Measurements from ENCODE around the gene TUBB3.

DNA sequence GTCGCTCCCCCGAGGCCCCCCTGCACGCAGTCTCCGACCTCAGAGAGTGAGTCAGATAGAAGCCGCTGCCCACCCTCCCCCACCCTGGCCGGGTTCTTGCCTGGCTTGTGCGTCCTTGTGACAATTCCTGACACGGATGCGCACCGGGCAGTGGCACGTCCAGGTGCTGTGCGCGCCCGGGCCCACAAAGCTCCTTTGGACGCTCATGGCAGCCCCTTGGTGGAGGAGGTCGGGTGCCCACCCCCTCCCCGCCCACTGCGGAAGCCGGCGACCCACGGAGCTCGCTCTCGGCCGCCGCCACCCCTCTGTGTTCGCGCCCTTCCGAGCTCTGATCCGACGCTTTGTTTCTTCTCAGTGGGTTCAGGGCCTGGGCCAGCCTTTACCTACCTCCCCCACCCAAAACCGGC lies 662 bp upstream of the TUBB3 start:
- TF ChIP-seq CTCF (IDR thresholded peaks at IDR 0.05) = no peak
- peak in 1 of 4 donors; percentile 19 for TF ChIP-seq POLR2A (IDR thresholded peaks at IDR 0.05)
